DND-41 (cell line): ENCODE data around the gene TCF20.

ENCODE experiments used
- ATAC-seq: fragments of 200-7000 bp; cut with Tn5 transposase; 3 replicates; pipeline ENCODE4 v1.9.1; 2021; ENCODE audit warnings: low read depth; ENCODE audit not compliant: insufficient read depth
- DNase-seq: peaks from one replicate; pipeline ENCODE4 v3.0.0-alpha.2; 2020
- H2AFZ ChIP-seq: 2 replicates; pipeline ENCODE4 v1.6.0; 2012; ENCODE audit warnings: low read depth, low read length
- H3K27ac ChIP-seq: 2 replicates; pipeline ENCODE4 v1.5.1; 2012; ENCODE audit warnings: low read length, inconsistent platforms
- H3K27me3 ChIP-seq: fragments of 200-600 bp; sonication (generic); 2 replicates; pipeline ENCODE4 v1.6.0; 2012; ENCODE audit warnings: low read length, mild to moderate bottlenecking, inconsistent platforms; ENCODE audit not compliant: insufficient read depth, poor library complexity
- H3K36me3 ChIP-seq: 2 replicates; pipeline ENCODE4 v1.5.1; 2012; ENCODE audit warnings: low read length, inconsistent platforms; ENCODE audit not compliant: insufficient read depth
- H3K4me1 ChIP-seq: 2 replicates; pipeline ENCODE4 v1.5.1; 2012; ENCODE audit warnings: mild to moderate bottlenecking, low read length; ENCODE audit not compliant: insufficient read depth
- H3K4me2 ChIP-seq: 2 replicates; pipeline ENCODE4 v1.6.0; 2012; ENCODE audit warnings: mild to moderate bottlenecking, moderate library complexity, low read length, inconsistent platforms; ENCODE audit not compliant: insufficient read depth
- H3K4me3 ChIP-seq, 2 experiments: fragments of 200-600 bp in 1 of 2; shearing (Covaris generic) in 1 of 2; 2 replicates each; pipeline ENCODE4 v1.5.1; 2012 to 2016; ENCODE audit warnings: inconsistent platforms in 2 of 2, low read length in 2 of 2, mild to moderate bottlenecking in 2 of 2, low read depth in 1 of 2, moderate library complexity in 1 of 2
- H3K79me2 ChIP-seq: 2 replicates; pipeline ENCODE4 v1.6.0; 2012; ENCODE audit warnings: low read length, inconsistent platforms; ENCODE audit not compliant: insufficient read depth
- H3K9ac ChIP-seq: 2 replicates; pipeline ENCODE4 v1.6.0; 2012; ENCODE audit warnings: low read depth, mild to moderate bottlenecking, inconsistent platforms, low read length, moderate library complexity
- H3K9me3 ChIP-seq: 2 replicates; pipeline ENCODE4 v1.5.1; 2012; ENCODE audit warnings: low read length, moderate library complexity, mild to moderate bottlenecking, inconsistent platforms; ENCODE audit not compliant: insufficient read depth, severe bottlenecking
- H4K20me1 ChIP-seq: 2 replicates; pipeline ENCODE4 v1.6.0; 2012; ENCODE audit warnings: low read length; ENCODE audit not compliant: insufficient read depth
- EZH2 ChIP-seq: IDR thresholded peaks from 3 replicates; pipeline ENCODE4 v1.6.1; 2012; ENCODE audit warnings: borderline replicate concordance, low read depth, mild to moderate bottlenecking, moderate library complexity, low read length, inconsistent platforms; ENCODE audit not compliant: severe bottlenecking
- TF ChIP-seq, protein P1 (sequence below): IDR thresholded peaks from 2 replicates; pipeline ENCODE4 v1.5.1; 2012; ENCODE audit warnings: borderline replicate concordance, low read length, moderate library complexity, mild to moderate bottlenecking; ENCODE audit not compliant: poor library complexity, severe bottlenecking; ENCODE audit errors: extremely low read depth

Gene TCF20

DNA sequence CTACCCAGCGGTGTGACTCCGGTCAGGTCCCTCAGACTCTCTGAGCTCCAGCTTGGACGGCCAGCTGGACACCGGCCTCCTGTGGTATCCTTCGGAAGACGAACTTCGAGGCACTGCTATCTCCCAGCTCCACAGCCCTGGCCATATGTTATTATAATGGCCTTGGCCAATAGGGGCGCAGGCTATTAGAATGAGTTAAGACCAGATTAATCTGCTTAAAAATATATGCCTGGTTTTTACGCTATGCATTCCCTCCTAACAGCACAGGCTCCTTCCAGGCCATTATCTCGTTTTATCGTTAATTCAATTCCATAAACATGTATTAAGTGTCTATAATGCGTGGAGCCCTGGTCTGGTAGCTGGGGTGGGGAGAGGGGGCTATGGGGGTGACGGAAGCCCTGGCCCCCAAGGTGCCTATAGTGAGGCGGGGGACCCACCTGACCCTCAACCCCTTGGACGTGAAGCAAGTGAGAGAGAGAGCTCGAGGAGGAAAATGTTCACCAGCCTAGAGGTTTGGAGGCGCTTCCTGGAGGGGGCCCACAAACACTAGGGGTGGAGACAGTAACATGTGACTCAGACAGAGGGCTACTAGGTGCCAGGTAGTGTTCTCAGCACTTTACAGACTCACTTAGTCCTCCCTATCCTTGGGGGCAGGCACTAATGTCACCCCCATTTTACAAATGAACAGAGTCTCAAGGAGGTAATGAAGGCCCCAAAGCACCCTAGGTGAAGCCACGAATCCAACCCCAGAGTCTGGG is 37.5 kb upstream of the TCF20 start:
- peaks cover 88% of the 10 kb centered on the region for H4K20me1 ChIP-seq
- TF ChIP-seq EZH2, result no peak
- TF ChIP-seq, protein P1, sequence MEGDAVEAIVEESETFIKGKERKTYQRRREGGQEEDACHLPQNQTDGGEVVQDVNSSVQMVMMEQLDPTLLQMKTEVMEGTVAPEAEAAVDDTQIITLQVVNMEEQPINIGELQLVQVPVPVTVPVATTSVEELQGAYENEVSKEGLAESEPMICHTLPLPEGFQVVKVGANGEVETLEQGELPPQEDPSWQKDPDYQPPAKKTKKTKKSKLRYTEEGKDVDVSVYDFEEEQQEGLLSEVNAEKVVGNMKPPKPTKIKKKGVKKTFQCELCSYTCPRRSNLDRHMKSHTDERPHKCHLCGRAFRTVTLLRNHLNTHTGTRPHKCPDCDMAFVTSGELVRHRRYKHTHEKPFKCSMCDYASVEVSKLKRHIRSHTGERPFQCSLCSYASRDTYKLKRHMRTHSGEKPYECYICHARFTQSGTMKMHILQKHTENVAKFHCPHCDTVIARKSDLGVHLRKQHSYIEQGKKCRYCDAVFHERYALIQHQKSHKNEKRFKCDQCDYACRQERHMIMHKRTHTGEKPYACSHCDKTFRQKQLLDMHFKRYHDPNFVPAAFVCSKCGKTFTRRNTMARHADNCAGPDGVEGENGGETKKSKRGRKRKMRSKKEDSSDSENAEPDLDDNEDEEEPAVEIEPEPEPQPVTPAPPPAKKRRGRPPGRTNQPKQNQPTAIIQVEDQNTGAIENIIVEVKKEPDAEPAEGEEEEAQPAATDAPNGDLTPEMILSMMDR, result no peak
- no peaks in the 10 kb centered on the region for H3K4me1 ChIP-seq
- no peak overlapping the region for H3K9ac ChIP-seq
- H3K27me3 ChIP-seq, result no peaks in the 10 kb centered on the region
- no peaks in the 10 kb centered on the region; the same call in 1 of the 2 replicates for H3K79me2 ChIP-seq
- H2AFZ ChIP-seq, result no peak overlapping the region
- H3K9me3 ChIP-seq, result no peaks in the 10 kb centered on the region
- H3K36me3 ChIP-seq, result no peaks in the 10 kb centered on the region
- DNase-seq (no peak), ATAC-seq (no peak)
- no peak overlapping the region for H3K27ac ChIP-seq
- no peak overlapping the region for H3K4me3 ChIP-seq
- no peak overlapping the region for H3K4me2 ChIP-seq

DNA sequence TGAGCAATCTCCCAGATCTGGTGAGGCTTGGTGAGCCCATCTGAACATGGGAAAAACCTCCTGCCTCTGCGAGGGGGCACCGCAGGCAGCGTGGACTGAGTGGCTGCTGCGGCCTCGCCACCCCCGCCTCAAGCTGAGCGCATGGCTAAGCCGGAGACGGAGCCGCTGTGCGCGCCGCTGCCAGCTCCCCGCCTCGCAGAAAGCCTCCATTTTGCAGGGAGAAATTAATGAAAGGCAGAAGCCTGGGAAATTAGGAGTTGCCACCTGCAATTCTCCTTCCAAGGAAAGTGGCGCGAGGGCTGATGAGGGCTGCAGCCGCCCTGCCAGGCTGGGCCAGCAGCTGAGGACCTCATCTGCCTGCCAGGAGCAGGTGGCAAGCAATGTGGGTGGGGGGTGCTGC is 35.6 kb upstream of the TCF20 start:
- DNase-seq (no peak), ATAC-seq (no peak)
- Histone ChIP-seq H3K4me2 (no peak overlapping the region), H3K9me3 (no peaks in the 10 kb centered on the region), H2AFZ (no peak overlapping the region), H4K20me1 (peaks cover 84% of the 10 kb centered on the region), H3K9ac (no peak overlapping the region), H3K27me3 (no peaks in the 10 kb centered on the region), H3K4me3 (no peak overlapping the region), H3K36me3 (no peaks in the 10 kb centered on the region), H3K79me2 (peaks cover 9% of the 10 kb centered on the region; the same call in 1 of the 2 replicates), H3K27ac (no peak overlapping the region), H3K4me1 (peaks cover 17% of the 10 kb centered on the region)
- TF ChIP-seq, protein P1, result no peak
- TF ChIP-seq EZH2, result no peak

DNA sequence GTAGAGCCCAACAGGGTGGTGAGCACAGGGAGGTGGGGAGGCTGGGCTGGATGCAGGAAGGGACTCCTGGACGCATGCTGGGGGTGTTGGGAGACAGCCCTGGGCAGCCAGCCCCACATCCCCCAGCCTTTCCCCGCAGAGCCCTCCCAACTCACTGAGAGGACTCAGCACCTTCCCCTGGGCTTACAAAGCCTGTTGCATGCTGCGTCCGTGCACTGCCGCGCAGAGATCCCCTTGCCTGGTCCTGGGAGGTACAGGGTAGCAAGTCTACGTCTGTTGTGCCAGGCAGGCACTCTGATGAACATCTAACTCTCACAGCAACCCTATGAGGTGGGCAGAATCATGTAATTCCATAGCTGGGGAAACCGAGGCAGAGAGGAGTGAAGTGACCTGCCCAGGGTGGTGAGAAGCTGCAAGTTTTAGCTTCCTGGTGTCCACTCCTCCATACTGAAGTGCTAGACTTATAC is 33.9 kb upstream of the TCF20 start:
- H3K9me3 ChIP-seq, result no peaks in the 10 kb centered on the region
- DNase-seq (no peak), ATAC-seq (no peak)
- H4K20me1 ChIP-seq, result peaks cover 82% of the 10 kb centered on the region
- H3K4me1 ChIP-seq, result peaks cover 34% of the 10 kb centered on the region
- TF ChIP-seq, protein P1, result no peak
- no peak for TF ChIP-seq EZH2
- H3K27me3 ChIP-seq, result no peaks in the 10 kb centered on the region
- H3K79me2 ChIP-seq, result peaks cover 9% of the 10 kb centered on the region; the same call in 1 of the 2 replicates
- H3K4me3 ChIP-seq, result no peak overlapping the region
- H2AFZ ChIP-seq, result no peak overlapping the region
- no peak overlapping the region for H3K4me2 ChIP-seq
- no peaks in the 10 kb centered on the region for H3K36me3 ChIP-seq
- H3K27ac ChIP-seq, result no peak overlapping the region
- H3K9ac ChIP-seq, result no peak overlapping the region
